Nephron progenitor cell (in vitro differentiated cells): ENCODE results near the gene PPP1R37.
A peak's percentile ranks its signal among the peaks of the same experiment; 100 is the strongest.

Experiments used
- DNase-seq: peaks from one replicate; pipeline ENCODE4 v3.0.0; 2021
- H3K27ac Mint-ChIP-seq: 2 replicates; pipeline ENCODE4 v1.8.0; 2021; ENCODE audit warnings: mild to moderate bottlenecking, moderate library complexity, mixed read lengths
- H3K27me3 Mint-ChIP-seq: 2 replicates; pipeline ENCODE4 v1.8.0; 2021; ENCODE audit warnings: mild to moderate bottlenecking, low read depth, mixed read lengths; ENCODE audit not compliant: poor library complexity
- H3K36me3 Mint-ChIP-seq: 2 replicates; pipeline ENCODE4 v1.8.0; 2021; ENCODE audit warnings: low read depth, mixed read lengths
- H3K4me1 Mint-ChIP-seq: 2 replicates; pipeline ENCODE4 v1.8.0; 2021; ENCODE audit warnings: mixed read lengths
- H3K4me3 Mint-ChIP-seq: 2 replicates; pipeline ENCODE4 v1.8.0; 2021; ENCODE audit warnings: mild to moderate bottlenecking, moderate library complexity, mixed read lengths
- H3K9me3 Mint-ChIP-seq: 2 replicates; pipeline ENCODE4 v1.8.0; 2021; ENCODE audit warnings: mild to moderate bottlenecking, moderate library complexity, mixed read lengths
- TF ChIP-seq, protein P1 (sequence below): fragments of 200-600 bp; sonication (generic); IDR thresholded peaks from 2 replicates; pipeline ENCODE4 v1.5.0; 2021; ENCODE audit warnings: antibody characterized with exemption

Gene PPP1R37

DNA sequence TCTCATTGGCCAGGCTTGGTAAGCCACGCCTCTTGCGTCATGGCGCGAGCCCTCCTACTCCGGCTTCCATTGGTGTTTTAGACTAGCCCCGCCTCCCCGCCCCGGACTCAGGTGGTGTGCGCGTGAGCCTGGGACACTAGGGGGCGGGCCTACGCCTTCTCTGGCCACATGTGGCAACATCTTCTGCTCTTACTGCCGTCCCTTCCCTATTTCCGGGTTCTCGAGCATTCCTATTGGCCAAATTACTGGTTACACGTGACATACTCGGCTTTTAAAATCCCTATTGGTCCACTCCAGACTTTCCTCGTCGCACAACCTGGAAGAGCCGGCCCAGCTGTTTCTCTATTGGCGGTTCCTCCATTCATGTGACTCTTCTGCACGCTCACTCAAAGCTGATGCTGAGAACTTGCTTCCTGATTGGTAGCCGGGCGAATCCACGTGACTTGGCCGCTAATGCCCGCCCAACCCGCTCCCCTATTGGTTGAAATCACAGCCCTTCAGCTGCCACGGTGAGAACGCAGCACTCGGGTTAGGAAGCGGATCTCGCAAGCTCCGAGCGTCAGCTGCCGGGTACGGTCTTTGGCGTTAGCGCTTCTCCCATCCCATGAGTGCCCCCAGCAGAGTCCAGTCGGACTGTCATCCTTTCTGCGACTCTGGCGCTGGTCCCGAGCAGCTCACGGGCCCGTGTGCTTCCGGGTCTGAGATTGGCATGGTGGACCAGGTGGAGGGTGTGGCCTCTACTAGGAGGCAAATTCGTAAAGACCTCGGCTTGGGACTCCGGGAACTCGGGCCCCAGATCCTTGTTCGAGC, 85.5 kb downstream of the PPP1R37 start, which contains the start of gene BLOC1S3:
BLOC1S3 (plus strand) TSS at position 523 of the 810 bp plus-strand sequence. CDS start 513 bp downstream, outside the sequence.
- H3K27ac Mint-ChIP-seq: peak within 1 kb of the TSS; percentile 97
- H3K36me3 Mint-ChIP-seq: peaks cover 8% of the 10 kb centered on the region
- peaks cover 18% of the 10 kb centered on the region for H3K27me3 Mint-ChIP-seq
- no peaks in the 10 kb centered on the region for H3K9me3 Mint-ChIP-seq
- H3K4me1 Mint-ChIP-seq: peaks cover 44% of the 10 kb centered on the region
- peak within 1 kb of the TSS; percentile 94 for H3K4me3 Mint-ChIP-seq
- TF ChIP-seq, protein P1, sequence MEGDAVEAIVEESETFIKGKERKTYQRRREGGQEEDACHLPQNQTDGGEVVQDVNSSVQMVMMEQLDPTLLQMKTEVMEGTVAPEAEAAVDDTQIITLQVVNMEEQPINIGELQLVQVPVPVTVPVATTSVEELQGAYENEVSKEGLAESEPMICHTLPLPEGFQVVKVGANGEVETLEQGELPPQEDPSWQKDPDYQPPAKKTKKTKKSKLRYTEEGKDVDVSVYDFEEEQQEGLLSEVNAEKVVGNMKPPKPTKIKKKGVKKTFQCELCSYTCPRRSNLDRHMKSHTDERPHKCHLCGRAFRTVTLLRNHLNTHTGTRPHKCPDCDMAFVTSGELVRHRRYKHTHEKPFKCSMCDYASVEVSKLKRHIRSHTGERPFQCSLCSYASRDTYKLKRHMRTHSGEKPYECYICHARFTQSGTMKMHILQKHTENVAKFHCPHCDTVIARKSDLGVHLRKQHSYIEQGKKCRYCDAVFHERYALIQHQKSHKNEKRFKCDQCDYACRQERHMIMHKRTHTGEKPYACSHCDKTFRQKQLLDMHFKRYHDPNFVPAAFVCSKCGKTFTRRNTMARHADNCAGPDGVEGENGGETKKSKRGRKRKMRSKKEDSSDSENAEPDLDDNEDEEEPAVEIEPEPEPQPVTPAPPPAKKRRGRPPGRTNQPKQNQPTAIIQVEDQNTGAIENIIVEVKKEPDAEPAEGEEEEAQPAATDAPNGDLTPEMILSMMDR: peak; percentile 38
- peak; percentile 100 for DNase-seq

DNA sequence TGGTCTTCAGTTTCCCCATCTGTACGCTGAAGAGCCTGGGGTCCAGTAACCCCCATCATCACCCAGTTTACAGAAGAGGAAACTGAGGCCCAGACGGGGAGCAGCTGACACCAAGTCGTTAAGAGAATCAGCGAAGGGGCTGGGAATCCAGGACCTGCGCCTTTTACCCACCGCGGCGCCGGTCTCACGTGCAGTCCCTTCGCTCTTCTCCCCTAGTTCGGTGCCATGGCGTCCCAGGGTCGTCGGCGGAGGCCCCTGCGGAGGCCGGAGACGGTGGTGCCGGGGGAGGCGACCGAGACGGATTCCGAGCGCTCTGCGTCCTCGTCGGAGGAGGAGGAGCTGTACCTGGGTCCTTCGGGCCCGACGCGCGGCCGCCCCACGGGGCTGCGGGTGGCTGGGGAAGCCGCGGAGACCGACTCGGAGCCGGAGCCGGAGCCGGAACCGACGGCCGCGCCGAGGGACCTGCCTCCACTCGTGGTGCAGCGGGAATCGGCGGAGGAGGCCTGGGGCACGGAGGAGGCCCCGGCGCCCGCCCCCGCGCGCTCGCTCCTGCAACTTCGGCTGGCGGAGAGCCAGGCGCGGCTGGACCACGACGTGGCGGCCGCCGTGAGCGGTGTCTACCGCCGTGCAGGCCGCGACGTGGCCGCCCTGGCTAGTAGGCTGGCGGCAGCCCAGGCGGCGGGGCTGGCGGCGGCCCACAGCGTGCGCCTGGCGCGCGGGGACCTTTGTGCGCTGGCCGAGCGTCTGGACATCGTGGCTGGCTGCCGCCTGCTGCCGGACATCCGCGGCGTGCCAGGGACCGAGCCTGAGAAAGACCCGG, 86.3 kb downstream of the PPP1R37 start:
- peaks cover 36% of the 10 kb centered on the region for H3K4me1 Mint-ChIP-seq
- DNase-seq: peak; percentile 61
- peaks cover 8% of the 10 kb centered on the region for H3K36me3 Mint-ChIP-seq
- no peak overlapping the region for H3K27ac Mint-ChIP-seq
- TF ChIP-seq, protein P1: no peak
- peaks cover 18% of the 10 kb centered on the region for H3K27me3 Mint-ChIP-seq
- no peaks in the 10 kb centered on the region for H3K9me3 Mint-ChIP-seq
- peak overlapping the region; percentile 94 for H3K4me3 Mint-ChIP-seq

GRCh38 chr19:45179892-45180370, 87.0 kb downstream of the PPP1R37 start:
- Mint-ChIP-seq H3K9me3 (no peaks in the 10 kb centered on the region), H3K4me1 (peaks cover 35% of the 10 kb centered on the region), H3K4me3 (peak overlapping the region; percentile 83), H3K27me3 (peaks cover 18% of the 10 kb centered on the region), H3K36me3 (peaks cover 8% of the 10 kb centered on the region), H3K27ac (no peak overlapping the region)
- TF ChIP-seq, protein P1: no peak
- no peak for DNase-seq

GRCh38 chr19:45180936-45181335, 88.0 kb downstream of the PPP1R37 start:
- peaks cover 26% of the 10 kb centered on the region for H3K4me1 Mint-ChIP-seq
- H3K4me3 Mint-ChIP-seq: peak overlapping the region; percentile 83
- DNase-seq: no peak
- peaks cover 8% of the 10 kb centered on the region for H3K36me3 Mint-ChIP-seq
- TF ChIP-seq, protein P1: no peak
- no peak overlapping the region for H3K27ac Mint-ChIP-seq
- peaks cover 25% of the 10 kb centered on the region for H3K27me3 Mint-ChIP-seq
- H3K9me3 Mint-ChIP-seq: no peaks in the 10 kb centered on the region

DNA sequence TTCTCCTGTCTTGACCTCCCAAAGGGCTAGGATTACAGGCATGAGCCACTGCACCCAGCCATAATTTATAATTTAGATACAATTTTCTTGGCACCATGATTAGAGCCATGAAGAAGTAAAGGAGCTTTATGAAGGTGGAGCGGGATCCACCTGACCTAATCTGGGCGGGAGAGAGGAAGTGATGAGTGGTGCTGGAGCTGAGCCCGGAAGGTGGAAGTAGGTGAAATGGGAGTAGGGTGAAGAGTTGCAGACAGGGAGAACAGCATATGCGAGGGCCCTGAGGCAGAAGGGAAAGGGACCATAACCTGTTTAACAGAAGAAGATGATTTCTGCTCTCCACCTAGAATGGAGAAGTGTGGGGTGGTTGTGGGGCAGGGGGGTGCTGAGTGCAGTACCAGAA, 89.8 kb downstream of the PPP1R37 start:
- H3K27me3 Mint-ChIP-seq: peaks cover 35% of the 10 kb centered on the region
- peaks cover 8% of the 10 kb centered on the region for H3K36me3 Mint-ChIP-seq
- no peak overlapping the region for H3K27ac Mint-ChIP-seq
- H3K4me1 Mint-ChIP-seq: peaks cover 21% of the 10 kb centered on the region
- DNase-seq: no peak
- TF ChIP-seq, protein P1: no peak
- no peak overlapping the region for H3K4me3 Mint-ChIP-seq
- no peaks in the 10 kb centered on the region for H3K9me3 Mint-ChIP-seq
